ENCODE data around the gene PALB2. TPM values are rescaled to one million over a fixed set of nuclear protein-coding genes. Genes with fewer than 3 reads are reported as not detected.

PALB2 gene
- total and polyA plus RNA-seq, 9 of the 15 experiments (the other 6 are each of a cell fraction or from before 2014, with no cell fraction given), result 7.0 to 25.8 (median 15.2) TPM

DNA sequence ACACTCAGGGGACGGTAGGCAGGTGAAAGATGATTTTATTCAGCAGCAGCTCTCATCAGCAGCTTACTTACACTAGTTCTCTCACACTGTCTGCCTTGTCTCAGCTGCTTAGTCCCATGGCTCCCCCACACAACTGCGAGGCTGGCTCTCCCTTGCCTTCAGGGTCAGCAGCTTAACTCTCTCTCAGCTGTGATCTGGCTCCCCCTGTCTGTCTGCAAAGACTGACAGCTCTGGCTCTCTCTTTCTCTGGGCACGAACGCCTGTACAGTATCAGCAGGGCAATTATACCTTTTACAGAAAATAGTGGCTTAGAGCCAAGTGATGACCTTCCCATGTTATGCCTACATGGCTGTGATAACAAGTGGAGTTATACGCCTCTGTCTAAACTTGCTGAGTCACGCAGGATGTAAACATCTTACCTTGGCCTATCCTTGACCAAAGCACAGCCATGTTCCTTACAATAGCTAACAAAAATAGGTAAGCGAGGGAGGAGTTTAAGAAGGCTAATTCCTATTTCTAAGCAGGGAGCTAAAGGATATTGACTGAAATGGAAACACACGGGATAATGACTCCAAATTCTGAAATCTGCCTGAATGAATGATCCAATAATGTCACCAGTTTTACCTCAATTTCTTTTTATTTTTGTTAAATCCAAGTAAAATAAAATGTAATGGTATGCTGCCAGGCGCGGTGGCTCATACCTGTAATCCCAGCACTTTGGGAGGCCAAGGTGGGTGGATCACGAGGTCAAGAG, 43.9 kb downstream of the PALB2 start (continued):
- TF ChIP-seq SMARCA5 (IDR thresholded peaks at IDR 0.05) (0 out of 2 replicates have a peak, but pooled peaks have one; percentile 14), TEAD4 (IDR thresholded peaks at IDR 0.05; ENCODE audit: low read length) (peak; percentile 18; the same call in 1 of the 2 replicates), TEAD4 (CRISPR knock-in tag; IDR thresholded peaks at IDR 0.05; ENCODE audit: borderline replicate concordance) (no peak), MAFK (IDR thresholded peaks at IDR 0.05; ENCODE audit: low read length) (peak; percentile 94), ZNF785 (CRISPR knock-in tag; IDR thresholded peaks at IDR 0.05) (peak; percentile 88), ZBTB9 (CRISPR knock-in tag; IDR thresholded peaks at IDR 0.05) (peak; percentile 100), ZNF224 (CRISPR knock-in tag; IDR thresholded peaks at IDR 0.05) (no peak), PKNOX1 (IDR thresholded peaks at IDR 0.05) (peak; percentile 95), SMARCE1 (IDR thresholded peaks at IDR 0.05) (peak; percentile 86), EHMT2 (IDR thresholded peaks at IDR 0.05) (peak; percentile 73; the same call in 1 of the 2 replicates)
- TF ChIP-seq, protein P1, sequence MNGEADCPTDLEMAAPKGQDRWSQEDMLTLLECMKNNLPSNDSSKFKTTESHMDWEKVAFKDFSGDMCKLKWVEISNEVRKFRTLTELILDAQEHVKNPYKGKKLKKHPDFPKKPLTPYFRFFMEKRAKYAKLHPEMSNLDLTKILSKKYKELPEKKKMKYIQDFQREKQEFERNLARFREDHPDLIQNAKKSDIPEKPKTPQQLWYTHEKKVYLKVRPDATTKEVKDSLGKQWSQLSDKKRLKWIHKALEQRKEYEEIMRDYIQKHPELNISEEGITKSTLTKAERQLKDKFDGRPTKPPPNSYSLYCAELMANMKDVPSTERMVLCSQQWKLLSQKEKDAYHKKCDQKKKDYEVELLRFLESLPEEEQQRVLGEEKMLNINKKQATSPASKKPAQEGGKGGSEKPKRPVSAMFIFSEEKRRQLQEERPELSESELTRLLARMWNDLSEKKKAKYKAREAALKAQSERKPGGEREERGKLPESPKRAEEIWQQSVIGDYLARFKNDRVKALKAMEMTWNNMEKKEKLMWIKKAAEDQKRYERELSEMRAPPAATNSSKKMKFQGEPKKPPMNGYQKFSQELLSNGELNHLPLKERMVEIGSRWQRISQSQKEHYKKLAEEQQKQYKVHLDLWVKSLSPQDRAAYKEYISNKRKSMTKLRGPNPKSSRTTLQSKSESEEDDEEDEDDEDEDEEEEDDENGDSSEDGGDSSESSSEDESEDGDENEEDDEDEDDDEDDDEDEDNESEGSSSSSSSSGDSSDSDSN (IDR thresholded peaks at IDR 0.05; ENCODE audit: borderline replicate concordance in 1 of 2, low read depth in 2 of 2, low read length in 2 of 2), result peak in 1 of 2 experiments; percentile 65; a peak in 1 of 4 replicates

All from K562 (cell line).